Neutrophil (primary cell): ENCODE measurements around the gene ATG5.

Experiments
- H3K27ac ChIP-seq: fragments of 200-600 bp; sonication (generic); 2 replicates; pipeline ENCODE4 v1.5.1; 2016; ENCODE audit warnings: mild to moderate bottlenecking, moderate library complexity
- H3K27me3 ChIP-seq: fragments of 200-600 bp; sonication (generic); 2 replicates; pipeline ENCODE4 v1.6.0; 2016; ENCODE audit warnings: mild to moderate bottlenecking
- H3K36me3 ChIP-seq: fragments of 200-600 bp; sonication (generic); 2 replicates; pipeline ENCODE4 v1.5.1; 2017
- H3K4me1 ChIP-seq, 2 experiments: fragments of 200-600 bp in 1 of 2; sonication (generic) in 1 of 2; 1 replicate in 1 of 2; 2 replicates in 1 of 2; pipeline versions ENCODE4 v1.5.1 to v1.6.1; 2013 to 2016; ENCODE audit warnings: low read depth in 1 of 2, low read length in 1 of 2, mild to moderate bottlenecking in 1 of 2, moderate library complexity in 1 of 2; ENCODE audit not compliant: control insufficient read depth in 1 of 2, insufficient read depth in 1 of 2
- H3K4me3 ChIP-seq, 2 experiments: fragments of 200-600 bp in 1 of 2; sonication (generic) in 1 of 2; 1 replicate in 1 of 2; 2 replicates in 1 of 2; pipeline ENCODE4 v1.5.1; 2013 to 2016; ENCODE audit warnings: low read depth in 1 of 2, low read length in 1 of 2, mild to moderate bottlenecking in 1 of 2, moderate library complexity in 1 of 2
- H3K9me3 ChIP-seq: fragments of 200-600 bp; sonication (generic); 2 replicates; pipeline ENCODE4 v1.5.1; 2016
- CTCF ChIP-seq: fragments of 200-600 bp; sonication (generic); IDR thresholded peaks from 2 replicates; pipeline ENCODE4 v1.5.1; 2016; ENCODE audit warnings: antibody characterized with exemption

ATG5 gene

DNA sequence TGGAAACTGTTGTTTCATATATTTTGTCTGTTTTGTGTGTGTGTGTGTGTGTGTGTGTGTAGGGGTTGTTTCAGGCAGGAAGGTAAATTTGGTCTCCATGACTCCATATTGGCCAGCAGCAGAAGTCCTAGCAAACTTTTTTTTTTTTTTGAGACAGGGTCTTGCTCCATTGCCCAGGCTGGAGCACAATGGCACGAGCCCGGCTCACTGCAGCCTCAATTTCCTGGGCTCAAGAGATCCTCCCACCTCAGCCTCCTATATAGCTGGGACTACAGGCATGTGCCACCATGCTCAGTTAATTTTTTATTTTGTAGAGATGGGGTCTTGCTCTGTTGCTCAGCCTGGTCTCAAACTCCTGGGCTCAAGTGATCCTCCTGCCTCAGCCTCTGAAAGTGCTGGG, 163.7 kb downstream of the ATG5 start:
- H3K4me3 ChIP-seq, result no peak overlapping the region
- TF ChIP-seq CTCF, result no peak
- H3K27ac ChIP-seq, result no peak overlapping the region
- H3K4me1 ChIP-seq, result peaks cover 22 to 23% of the 10 kb centered on the region in 2 experiments
- H3K36me3 ChIP-seq, result no peaks in the 10 kb centered on the region
- no peaks in the 10 kb centered on the region for H3K27me3 ChIP-seq
- no peaks in the 10 kb centered on the region for H3K9me3 ChIP-seq

DNA sequence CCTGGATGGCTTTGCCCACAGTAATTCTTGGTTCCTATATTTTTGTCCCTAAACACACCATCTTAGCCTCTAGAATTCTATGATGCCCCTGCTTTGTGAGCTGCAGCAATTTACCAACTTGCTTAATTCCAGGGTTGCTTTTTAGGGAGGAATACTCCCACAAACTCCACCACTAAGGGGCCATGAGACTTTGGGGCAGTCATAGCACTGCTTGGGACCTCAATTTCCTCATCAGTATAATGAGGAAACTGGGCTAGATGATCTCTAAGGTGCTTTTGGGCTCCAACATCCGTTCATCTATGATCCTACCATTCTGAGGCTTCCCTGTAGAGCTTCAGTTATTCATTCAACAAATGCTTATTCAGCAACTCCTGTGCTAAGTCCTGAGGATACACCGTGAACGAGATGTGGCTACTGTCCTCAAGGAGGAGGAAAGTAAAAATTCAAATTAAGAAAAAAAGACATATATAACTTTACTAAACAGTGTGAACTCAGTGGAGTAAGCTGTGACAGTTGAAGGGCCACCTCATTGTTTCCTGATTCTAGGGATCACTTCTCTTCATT, 164.2 kb downstream of the ATG5 start:
- TF ChIP-seq CTCF, result no peak
- Histone ChIP-seq H3K4me3 (no peak overlapping the region), H3K27ac (no peak overlapping the region), H3K4me1 (peaks cover 22 to 23% of the 10 kb centered on the region in 2 experiments), H3K9me3 (no peaks in the 10 kb centered on the region), H3K36me3 (no peaks in the 10 kb centered on the region), H3K27me3 (no peaks in the 10 kb centered on the region)

DNA sequence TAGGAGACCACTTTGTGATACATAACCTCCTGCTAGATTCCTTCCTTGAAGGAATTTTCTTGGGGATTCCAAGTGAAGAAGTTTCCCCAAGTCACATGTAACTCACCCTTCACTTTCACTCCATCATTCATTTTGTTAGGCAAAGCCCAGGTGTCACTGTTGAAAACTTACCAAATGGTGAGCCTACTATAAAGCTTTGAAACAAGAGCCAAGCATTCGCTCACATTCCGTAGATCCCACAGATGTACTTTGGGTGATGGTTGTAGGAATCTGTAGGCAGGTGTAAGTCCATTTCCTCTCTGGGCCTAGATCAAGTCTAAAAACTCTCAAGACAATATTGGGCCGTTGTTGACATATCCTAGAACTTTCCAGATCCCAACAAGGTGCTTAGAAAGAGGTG, 165.4 kb downstream of the ATG5 start:
- no peak for TF ChIP-seq CTCF
- Histone ChIP-seq H3K4me3 (no peak overlapping the region), H3K9me3 (no peaks in the 10 kb centered on the region), H3K27ac (no peak overlapping the region), H3K4me1 (peaks cover 22 to 23% of the 10 kb centered on the region in 2 experiments), H3K27me3 (no peaks in the 10 kb centered on the region), H3K36me3 (no peaks in the 10 kb centered on the region)

DNA sequence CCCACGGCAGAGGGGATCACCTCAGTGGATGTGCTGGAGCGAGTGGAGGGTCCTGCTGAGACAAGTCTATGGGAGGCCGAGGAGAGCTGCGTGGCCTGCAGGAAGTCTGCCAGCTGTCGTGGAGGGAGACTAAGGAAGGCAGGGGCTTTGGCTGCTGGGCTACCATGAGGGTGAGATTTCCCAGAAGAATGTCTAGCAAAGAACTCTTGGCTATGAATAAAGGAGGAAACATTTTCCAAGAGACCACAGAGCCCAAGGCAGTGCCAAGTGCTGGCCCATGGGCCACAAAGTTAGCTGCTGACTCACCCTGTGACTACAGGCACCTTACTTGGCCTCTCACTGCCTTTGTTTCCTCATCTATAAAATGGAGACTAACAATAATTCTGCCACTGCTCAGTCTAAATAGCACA, 166.0 kb downstream of the ATG5 start:
- Histone ChIP-seq H3K27ac (no peak overlapping the region), H3K27me3 (no peaks in the 10 kb centered on the region), H3K9me3 (no peaks in the 10 kb centered on the region), H3K4me1 (peaks cover 18% of the 10 kb centered on the region in 2 experiments), H3K4me3 (no peak overlapping the region), H3K36me3 (no peaks in the 10 kb centered on the region)
- TF ChIP-seq CTCF, result no peak

GRCh38 chr6:106158816-106159215, 166.7 kb downstream of the ATG5 start:
- no peaks in the 10 kb centered on the region for H3K9me3 ChIP-seq
- no peak for TF ChIP-seq CTCF
- no peaks in the 10 kb centered on the region for H3K36me3 ChIP-seq
- no peak overlapping the region for H3K4me3 ChIP-seq
- H3K27me3 ChIP-seq, result no peaks in the 10 kb centered on the region
- H3K27ac ChIP-seq, result no peak overlapping the region
- H3K4me1 ChIP-seq, result peaks cover 11% of the 10 kb centered on the region in 2 experiments

DNA sequence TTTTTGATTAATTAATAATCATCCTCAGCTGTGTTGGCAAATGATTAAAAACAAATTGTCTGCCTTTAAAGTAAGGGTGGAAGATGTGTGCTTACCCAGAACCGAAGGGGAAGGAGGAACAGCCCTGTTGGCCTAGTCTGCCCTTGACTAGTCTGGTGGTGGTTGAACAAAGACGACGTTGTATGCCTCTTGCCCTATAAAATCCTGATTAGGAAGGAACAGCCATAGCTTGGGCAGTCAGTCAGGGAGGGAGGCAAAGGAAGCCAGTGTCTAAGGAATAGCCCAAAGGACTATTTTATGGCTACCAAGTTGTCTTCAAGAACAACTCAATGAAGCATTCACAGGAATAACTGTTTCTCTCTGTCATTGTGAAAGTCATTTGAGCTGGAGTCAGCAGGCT, 168.7 kb downstream of the ATG5 start:
- no peak for TF ChIP-seq CTCF
- Histone ChIP-seq H3K4me3 (no peak overlapping the region), H3K27ac (no peak overlapping the region), H3K36me3 (no peaks in the 10 kb centered on the region), H3K27me3 (no peaks in the 10 kb centered on the region), H3K4me1 (no peaks in the 10 kb centered on the region), H3K9me3 (no peaks in the 10 kb centered on the region)
